HepG2 (cell line): ENCODE data around the gene APOC3. TPM values are rescaled to one million over a fixed set of nuclear protein-coding genes. Genes with fewer than 3 reads are reported as not detected.

Experiments
- ARNTL ChIP-seq: sonication (generic); formaldehyde crosslinking; IDR thresholded peaks from 2 replicates; pipeline ENCODE4 v1.4.0; 2020; ENCODE audit warnings: mild to moderate bottlenecking, missing genetic modification reagents
- CENPT ChIP-seq: sonication (generic); formaldehyde crosslinking; IDR thresholded peaks from 2 replicates; pipeline ENCODE4 v1.8.0; 2022; ENCODE audit warnings: low read depth, mild to moderate bottlenecking, moderate library complexity, missing genetic modification reagents
- EP300 ChIP-seq, 3 experiments: sonication (generic) in 1 of 3; formaldehyde crosslinking in 1 of 3; IDR thresholded peaks; 2 replicates each; pipeline versions ENCODE4 v1.5.1 to v1.6.1; 2011 to 2020; ENCODE audit warnings: low read depth in 2 of 3, low read length in 2 of 3, borderline replicate concordance in 1 of 3, improper control_type of control experiment in 1 of 3, mild to moderate bottlenecking in 1 of 3, missing genetic modification reagents in 1 of 3, moderate library complexity in 1 of 3
- FIP1L1 ChIP-seq: fragments of 200-400 bp; formaldehyde crosslinking; IDR thresholded peaks from 2 replicates; pipeline ENCODE4 v1.6.1; 2018; ENCODE audit warnings: low read depth, mild to moderate bottlenecking, low read length, moderate library complexity, borderline replicate concordance; ENCODE audit not compliant: insufficient read depth
- KAT2B ChIP-seq: fragments of 150-350 bp; IDR thresholded peaks from 2 replicates; pipeline ENCODE4 v1.6.1; 2014; ENCODE audit warnings: low read depth, low read length, borderline replicate concordance
- KDM4B ChIP-seq: sonication (generic); formaldehyde crosslinking; IDR thresholded peaks from 2 replicates; pipeline ENCODE4 v1.4.0; 2020; ENCODE audit warnings: missing genetic modification reagents
- SIX4 ChIP-seq: sonication (generic); formaldehyde crosslinking; IDR thresholded peaks from 2 replicates; pipeline ENCODE4 v1.4.0; 2020; ENCODE audit warnings: missing genetic modification reagents
- SNAPC2 ChIP-seq: sonication (generic); formaldehyde crosslinking; IDR thresholded peaks from 2 replicates; pipeline ENCODE4 v1.8.1; 2022; ENCODE audit warnings: mild to moderate bottlenecking, missing genetic modification reagents
- TARDBP ChIP-seq: sonication (generic); formaldehyde crosslinking; IDR thresholded peaks from 2 replicates; pipeline ENCODE4 v1.8.0; 2022; ENCODE audit warnings: mild to moderate bottlenecking, missing genetic modification reagents
- ZNF713 ChIP-seq: sonication (generic); formaldehyde crosslinking; IDR thresholded peaks from 2 replicates; pipeline ENCODE4 v1.4.0; 2020; ENCODE audit warnings: mild to moderate bottlenecking, missing genetic modification reagents
- ZNF761 ChIP-seq: sonication (generic); formaldehyde crosslinking; conservative IDR thresholded peaks from 2 replicates; pipeline ENCODE4 v1.4.0; 2020; ENCODE audit warnings: mild to moderate bottlenecking, missing genetic modification reagents
- polyA plus RNA-seq, 8 experiments: library from polyadenylated mRNA; depleted of rRNA in 3 of 8; stranded (reverse) in 7 of 8; unstranded in 1 of 8; fragments of >200 nt; fragmentation: Illumina TruSeq in 4 of 8; extraction: Trizol in 4 of 8; gene quantifications; 2 replicates each; pipeline versions ENCODE4 v1.2.1 to v1.2.3, GENCODE V29; 2011 to 2016; ENCODE audit warnings: low read depth in 4 of 8, missing spikeins in 1 of 8, mixed read lengths in 1 of 8; ENCODE audit not compliant: insufficient read depth in 1 of 8
- total RNA-seq, 5 experiments: library from RNA; depleted of rRNA; stranded (reverse); fragments of >200 nt; fragmentation: Illumina TruSeq; extraction: Trizol; gene quantifications; 2 replicates each; pipeline ENCODE4 v1.2.3, GENCODE V29; 2016; ENCODE audit warnings: low read depth in 1 of 5
- TF ChIP-seq, protein P1 (sequence below): sonication (generic); formaldehyde crosslinking; IDR thresholded peaks from 2 replicates; pipeline ENCODE4 v1.4.0; 2020; ENCODE audit warnings: mild to moderate bottlenecking, missing genetic modification reagents, borderline replicate concordance
- TF ChIP-seq, protein P2 (sequence below): sonication (generic); formaldehyde crosslinking; IDR thresholded peaks from 2 replicates; pipeline ENCODE4 v1.5.0; 2020; ENCODE audit warnings: mild to moderate bottlenecking, missing genetic modification reagents
- TF ChIP-seq, protein P3 (sequence below): sonication (generic); formaldehyde crosslinking; IDR thresholded peaks from 2 replicates; pipeline ENCODE4 v1.4.0; 2020; ENCODE audit warnings: mild to moderate bottlenecking, missing genetic modification reagents
- TF ChIP-seq, protein P4 (sequence below), 2 experiments: sonication (generic) in 1 of 2; formaldehyde crosslinking in 1 of 2; IDR thresholded peaks; 2 replicates each; pipeline versions ENCODE4 v1.5.1 to v1.6.1; 2011 to 2020; ENCODE audit warnings: borderline replicate concordance in 1 of 2, low read depth in 1 of 2, low read length in 1 of 2, mild to moderate bottlenecking in 1 of 2, missing genetic modification reagents in 1 of 2, moderate library complexity in 1 of 2
- TF ChIP-seq, protein P5 (sequence below): sonication (generic); formaldehyde crosslinking; IDR thresholded peaks from 2 replicates; pipeline ENCODE4 v1.5.0; 2020; ENCODE audit warnings: mild to moderate bottlenecking, low read depth, missing genetic modification reagents, borderline replicate concordance
- TF ChIP-seq, protein P6 (sequence below): sonication (generic); formaldehyde crosslinking; IDR thresholded peaks from 2 replicates; pipeline ENCODE4 v1.4.0; 2020; ENCODE audit warnings: missing genetic modification reagents; ENCODE audit errors: not compliant biosample characterization

The APOC3 gene
- total and polyA plus RNA-seq, 2 of the 13 experiments (the other 11 are each of a cell fraction or from before 2014, with no cell fraction given) = 314 to 687 TPM

DNA sequence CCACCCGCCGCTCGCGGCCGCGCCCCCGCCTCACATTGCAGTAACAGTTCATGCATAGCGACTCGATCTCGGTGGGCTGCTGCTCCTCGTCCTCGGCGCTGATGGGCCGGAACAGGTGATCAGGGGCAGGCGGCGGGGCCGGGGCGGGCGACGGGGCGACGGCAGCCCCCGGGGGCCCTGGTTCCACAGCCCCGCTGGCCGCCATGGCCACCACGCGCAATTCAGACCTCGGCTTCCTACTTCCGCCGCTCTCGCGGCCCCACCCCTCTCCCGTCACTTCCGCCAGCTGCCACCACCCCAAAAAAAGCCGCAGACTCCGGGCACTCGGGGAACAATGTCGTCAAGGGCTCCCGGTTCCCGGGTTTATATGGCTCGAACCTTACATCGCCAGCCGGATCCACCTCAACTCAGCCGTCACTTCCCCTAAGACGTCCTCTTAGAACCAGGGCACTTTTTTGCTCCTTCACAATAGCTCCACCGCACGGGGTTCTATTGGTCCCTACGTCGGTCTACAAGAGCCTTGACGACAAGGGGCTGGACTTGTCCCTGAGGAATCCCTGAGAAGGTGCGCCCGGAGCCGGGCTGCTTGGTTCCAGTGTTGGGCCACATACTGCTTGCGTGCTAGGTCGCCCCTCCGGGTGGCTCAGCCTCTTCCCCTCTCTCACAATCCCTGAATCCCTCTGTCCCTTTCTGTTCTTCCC, 41.8 kb upstream of the APOC3 start, which contains the start of gene ZPR1 (continued):
- TF ChIP-seq, protein P1, sequence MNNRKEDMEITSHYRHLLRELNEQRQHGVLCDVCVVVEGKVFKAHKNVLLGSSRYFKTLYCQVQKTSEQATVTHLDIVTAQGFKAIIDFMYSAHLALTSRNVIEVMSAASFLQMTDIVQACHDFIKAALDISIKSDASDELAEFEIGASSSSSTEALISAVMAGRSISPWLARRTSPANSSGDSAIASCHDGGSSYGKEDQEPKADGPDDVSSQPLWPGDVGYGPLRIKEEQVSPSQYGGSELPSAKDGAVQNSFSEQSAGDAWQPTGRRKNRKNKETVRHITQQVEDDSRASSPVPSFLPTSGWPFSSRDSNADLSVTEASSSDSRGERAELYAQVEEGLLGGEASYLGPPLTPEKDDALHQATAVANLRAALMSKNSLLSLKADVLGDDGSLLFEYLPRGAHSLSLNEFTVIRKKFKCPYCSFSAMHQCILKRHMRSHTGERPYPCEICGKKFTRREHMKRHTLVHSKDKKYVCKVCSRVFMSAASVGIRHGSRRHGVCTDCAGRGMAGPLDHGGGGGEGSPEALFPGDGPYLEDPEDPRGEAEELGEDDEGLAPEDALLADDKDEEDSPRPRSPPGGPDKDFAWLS = no peak
- TF ChIP-seq, protein P2, sequence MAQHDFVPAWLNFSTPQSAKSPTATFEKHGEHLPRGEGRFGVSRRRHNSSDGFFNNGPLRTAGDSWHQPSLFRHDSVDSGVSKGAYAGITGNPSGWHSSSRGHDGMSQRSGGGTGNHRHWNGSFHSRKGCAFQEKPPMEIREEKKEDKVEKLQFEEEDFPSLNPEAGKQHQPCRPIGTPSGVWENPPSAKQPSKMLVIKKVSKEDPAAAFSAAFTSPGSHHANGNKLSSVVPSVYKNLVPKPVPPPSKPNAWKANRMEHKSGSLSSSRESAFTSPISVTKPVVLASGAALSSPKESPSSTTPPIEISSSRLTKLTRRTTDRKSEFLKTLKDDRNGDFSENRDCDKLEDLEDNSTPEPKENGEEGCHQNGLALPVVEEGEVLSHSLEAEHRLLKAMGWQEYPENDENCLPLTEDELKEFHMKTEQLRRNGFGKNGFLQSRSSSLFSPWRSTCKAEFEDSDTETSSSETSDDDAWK (CRISPR knock-in tag) = no peak
- TF ChIP-seq ZNF761 = no peak
- TF ChIP-seq CENPT (CRISPR knock-in tag) = no peak
- no peak for TF ChIP-seq EP300 (IDR thresholded peaks at IDR 0.05; ENCODE audit: low read depth in 2 of 2, low read length in 2 of 2)
- TF ChIP-seq EP300 (CRISPR knock-in tag; IDR thresholded peaks at IDR 0.05; ENCODE audit: borderline replicate concordance) = no peak; the same call in 1 of the 2 replicates
- no peak for TF ChIP-seq ZNF713
- TF ChIP-seq, protein P3, sequence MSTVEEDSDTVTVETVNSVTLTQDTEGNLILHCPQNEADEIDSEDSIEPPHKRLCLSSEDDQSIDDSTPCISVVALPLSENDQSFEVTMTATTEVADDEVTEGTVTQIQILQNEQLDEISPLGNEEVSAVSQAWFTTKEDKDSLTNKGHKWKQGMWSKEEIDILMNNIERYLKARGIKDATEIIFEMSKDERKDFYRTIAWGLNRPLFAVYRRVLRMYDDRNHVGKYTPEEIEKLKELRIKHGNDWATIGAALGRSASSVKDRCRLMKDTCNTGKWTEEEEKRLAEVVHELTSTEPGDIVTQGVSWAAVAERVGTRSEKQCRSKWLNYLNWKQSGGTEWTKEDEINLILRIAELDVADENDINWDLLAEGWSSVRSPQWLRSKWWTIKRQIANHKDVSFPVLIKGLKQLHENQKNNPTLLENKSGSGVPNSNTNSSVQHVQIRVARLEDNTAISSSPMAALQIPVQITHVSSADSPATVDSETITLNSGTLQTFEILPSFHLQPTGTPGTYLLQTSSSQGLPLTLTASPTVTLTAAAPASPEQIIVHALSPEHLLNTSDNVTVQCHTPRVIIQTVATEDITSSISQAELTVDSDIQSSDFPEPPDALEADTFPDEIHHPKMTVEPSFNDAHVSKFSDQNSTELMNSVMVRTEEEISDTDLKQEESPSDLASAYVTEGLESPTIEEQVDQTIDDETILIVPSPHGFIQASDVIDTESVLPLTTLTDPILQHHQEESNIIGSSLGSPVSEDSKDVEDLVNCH = no peak
- TF ChIP-seq KAT2B = no peak
- 0 out of 2 replicates have a peak, but pooled peaks have one; percentile 47 for TF ChIP-seq KDM4B (CRISPR knock-in tag)
- TF ChIP-seq, protein P4, sequence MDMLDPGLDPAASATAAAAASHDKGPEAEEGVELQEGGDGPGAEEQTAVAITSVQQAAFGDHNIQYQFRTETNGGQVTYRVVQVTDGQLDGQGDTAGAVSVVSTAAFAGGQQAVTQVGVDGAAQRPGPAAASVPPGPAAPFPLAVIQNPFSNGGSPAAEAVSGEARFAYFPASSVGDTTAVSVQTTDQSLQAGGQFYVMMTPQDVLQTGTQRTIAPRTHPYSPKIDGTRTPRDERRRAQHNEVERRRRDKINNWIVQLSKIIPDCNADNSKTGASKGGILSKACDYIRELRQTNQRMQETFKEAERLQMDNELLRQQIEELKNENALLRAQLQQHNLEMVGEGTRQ (IDR thresholded peaks at IDR 0.05; ENCODE audit: low read depth, low read length) = no peak
- TF ChIP-seq, protein P4 (CRISPR knock-in tag; IDR thresholded peaks at IDR 0.05; ENCODE audit: borderline replicate concordance) = no peak; the same call in 1 of the 2 replicates
- no peak; the same call in 1 of the 2 replicates for TF ChIP-seq TARDBP (CRISPR knock-in tag)
- no peak for TF ChIP-seq FIP1L1
- TF ChIP-seq ARNTL (CRISPR knock-in tag) = no peak
- TF ChIP-seq, protein P5, sequence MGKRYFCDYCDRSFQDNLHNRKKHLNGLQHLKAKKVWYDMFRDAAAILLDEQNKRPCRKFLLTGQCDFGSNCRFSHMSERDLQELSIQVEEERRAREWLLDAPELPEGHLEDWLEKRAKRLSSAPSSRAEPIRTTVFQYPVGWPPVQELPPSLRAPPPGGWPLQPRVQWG (CRISPR knock-in tag) = no peak
- TF ChIP-seq, protein P6, sequence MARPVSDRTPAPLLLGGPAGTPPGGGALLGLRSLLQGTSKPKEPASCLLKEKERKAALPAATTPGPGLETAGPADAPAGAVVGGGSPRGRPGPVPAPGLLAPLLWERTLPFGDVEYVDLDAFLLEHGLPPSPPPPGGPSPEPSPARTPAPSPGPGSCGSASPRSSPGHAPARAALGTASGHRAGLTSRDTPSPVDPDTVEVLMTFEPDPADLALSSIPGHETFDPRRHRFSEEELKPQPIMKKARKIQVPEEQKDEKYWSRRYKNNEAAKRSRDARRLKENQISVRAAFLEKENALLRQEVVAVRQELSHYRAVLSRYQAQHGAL = no peak
- TF ChIP-seq SNAPC2 (CRISPR knock-in tag) = no peak
- TF ChIP-seq SIX4 (CRISPR knock-in tag) = no peak
